ENCODE measurements around the gene LGI1.

Gene LGI1

GRCh38 chr10:93757801-93758507 is at the start of gene LGI1:
Gene LGI1, plus strand, starts transcription at chr10:93757936. Its CDS starts 209 bp downstream, at chr10:93758145.
- no peak within 1 kb of the TSS for H3K4me3 ChIP-seq (ENCODE audit: low read depth, low read length)
- no peak for DNase-seq (ENCODE audit: low read depth)

DNA sequence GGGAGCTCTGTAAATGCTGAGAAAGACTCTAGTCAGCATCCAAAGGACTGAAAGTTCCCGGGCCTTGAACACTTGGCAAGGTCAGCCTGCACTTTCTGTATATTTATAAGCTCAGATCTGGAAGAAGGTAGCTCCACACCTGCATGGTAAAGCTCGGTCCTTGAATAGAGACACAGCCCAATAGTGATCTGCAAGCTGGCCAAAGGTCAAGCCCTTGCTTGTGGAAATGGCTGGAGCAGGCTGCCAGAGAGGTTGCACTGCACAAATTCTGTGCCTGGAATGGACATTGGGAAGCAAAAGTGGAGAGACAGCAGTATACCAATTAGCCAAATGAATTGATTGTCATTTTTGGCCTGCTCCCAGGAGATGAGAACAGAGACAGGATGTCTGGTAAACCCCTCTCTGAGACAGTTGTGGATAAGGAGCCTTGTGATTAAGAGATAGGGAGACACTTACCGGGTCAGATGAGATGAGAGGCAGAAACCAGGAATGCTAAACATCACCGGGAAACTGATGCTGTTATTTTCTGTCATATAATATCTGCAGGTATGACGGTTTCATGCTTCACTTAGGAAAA is 47.3 kb upstream of the LGI1 start:
- no peak for DNase-seq (ENCODE audit: low read depth)
- H3K4me3 ChIP-seq (ENCODE audit: low read depth, low read length) = no peak overlapping the region

DNA sequence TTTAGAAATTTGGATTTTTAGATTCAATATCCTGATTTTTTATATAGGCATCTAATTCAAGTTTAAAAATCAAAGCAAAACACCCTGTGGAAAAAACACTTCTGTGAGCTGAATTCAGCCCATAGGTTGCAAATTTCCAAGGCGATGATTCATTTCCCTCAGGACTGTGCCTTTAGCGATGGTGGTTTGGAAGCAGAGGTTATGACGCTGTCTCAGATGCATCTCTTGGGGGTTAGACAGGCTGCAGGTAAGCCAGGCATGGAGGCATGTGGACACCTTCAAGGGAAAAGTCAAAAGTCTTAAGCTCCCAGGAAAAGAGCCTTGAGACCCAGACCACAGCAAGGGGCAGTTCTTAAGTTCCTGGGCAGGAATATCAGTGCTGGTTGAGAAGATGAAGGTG is 45.8 kb upstream of the LGI1 start:
- no peak overlapping the region for H3K4me3 ChIP-seq (ENCODE audit: low read depth, low read length)
- DNase-seq (ENCODE audit: low read depth) = peak; percentile 18

- H3K4me3 ChIP-seq (ENCODE audit: low read depth, low read length) = no peak overlapping the region
- DNase-seq (ENCODE audit: low read depth) = no peak
Observed at GRCh38 chr10:93712593-93712992, 45.1 kb upstream of the LGI1 start.

DNA sequence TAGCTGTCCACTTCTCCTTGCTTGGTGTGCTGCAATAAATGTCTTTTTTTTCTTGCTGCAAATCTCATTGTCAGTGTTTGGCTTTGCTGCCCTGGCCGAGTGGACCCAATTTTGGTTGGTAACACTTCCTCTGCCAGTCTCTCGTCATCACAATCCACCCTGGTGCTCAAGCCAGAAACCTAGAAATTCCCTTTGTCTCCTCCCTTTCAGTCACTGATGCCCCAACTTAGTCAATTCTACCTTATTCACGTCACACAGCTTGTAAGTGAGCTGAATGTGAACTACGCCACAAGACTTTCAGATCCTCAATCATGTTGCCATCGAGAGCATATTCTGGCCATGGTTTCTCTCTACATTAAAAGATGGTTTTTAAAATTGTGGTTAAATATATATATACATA is 42.4 kb upstream of the LGI1 start:
- H3K4me3 ChIP-seq (ENCODE audit: low read depth, low read length) = no peak overlapping the region

GRCh38 chr10:93716766-93717165 is 41.0 kb upstream of the LGI1 start:
- DNase-seq (ENCODE audit: low read depth) = no peak
- no peak overlapping the region for H3K4me3 ChIP-seq (ENCODE audit: low read depth, low read length)

More for the DNA sequence above, 42.4 kb upstream of the LGI1 start:
- no peak for DNase-seq (ENCODE audit: low read depth)

DNA sequence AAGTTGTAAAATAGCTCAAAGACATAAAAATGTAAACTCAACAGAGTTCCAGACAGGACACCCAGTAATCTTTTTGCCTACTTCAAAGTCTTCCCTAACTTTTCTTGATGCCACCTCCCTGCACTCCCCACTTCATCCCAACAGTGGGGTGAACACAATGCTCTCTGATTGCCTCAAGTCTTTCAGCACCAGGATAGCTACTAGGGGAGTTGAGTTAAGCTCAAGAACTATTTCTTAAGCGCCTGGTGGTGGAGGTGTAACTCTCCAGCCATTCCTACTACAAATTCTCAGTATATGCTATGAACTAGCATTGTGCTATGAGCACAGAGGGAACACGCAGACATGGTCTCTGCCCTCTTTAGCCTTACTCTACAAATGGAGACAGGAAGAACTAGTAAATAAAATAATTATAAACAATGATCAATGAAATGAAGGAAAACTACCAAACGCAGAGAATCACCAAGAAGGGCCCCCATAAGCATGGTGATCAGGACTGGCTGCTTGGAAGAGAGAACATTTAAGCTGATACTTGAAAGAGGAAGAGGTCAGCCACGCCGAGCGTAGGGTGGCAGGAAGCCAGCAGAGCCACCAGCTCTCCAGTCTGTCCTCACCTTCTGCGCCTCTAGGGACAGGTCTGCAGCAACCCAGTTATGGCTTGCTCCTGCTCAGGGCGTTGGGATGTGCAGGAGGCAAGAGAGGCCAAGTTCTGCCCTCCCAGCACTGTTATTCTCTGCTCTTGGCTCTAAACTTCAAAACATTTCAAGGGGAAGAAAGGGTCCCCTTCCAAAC is 38.6 kb upstream of the LGI1 start:
- H3K4me3 ChIP-seq (ENCODE audit: low read depth, low read length) = no peak overlapping the region
- no peak for DNase-seq (ENCODE audit: low read depth)

- DNase-seq (ENCODE audit: low read depth) = no peak
- no peak overlapping the region for H3K4me3 ChIP-seq (ENCODE audit: low read depth, low read length)
Observed at GRCh38 chr10:93719901-93720300, 37.8 kb upstream of the LGI1 start.

DNA sequence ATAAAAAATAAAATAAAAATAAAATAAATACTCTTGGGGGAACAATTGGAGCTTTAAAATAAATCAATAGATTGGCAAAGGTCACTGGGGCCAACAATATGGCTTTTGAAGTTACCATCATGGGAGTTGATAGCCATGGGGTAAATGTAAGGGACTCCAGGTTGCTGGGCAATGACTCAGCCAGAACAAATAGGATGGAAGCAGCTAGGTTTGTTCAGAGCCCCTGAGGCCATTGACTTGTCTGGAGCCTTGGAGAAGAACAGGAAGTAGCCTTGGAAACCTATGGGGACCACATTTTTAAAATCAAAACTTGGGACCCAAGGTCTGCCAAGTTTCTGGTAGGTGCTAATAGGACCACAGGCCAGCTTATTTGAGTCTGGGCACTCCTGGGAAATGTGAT is 35.2 kb upstream of the LGI1 start:
- no peak overlapping the region for H3K4me3 ChIP-seq (ENCODE audit: low read depth, low read length)
- no peak for DNase-seq (ENCODE audit: low read depth)

GRCh38 chr10:93723153-93723552 is 34.6 kb upstream of the LGI1 start:
- no peak for DNase-seq (ENCODE audit: low read depth)
- no peak overlapping the region for H3K4me3 ChIP-seq (ENCODE audit: low read depth, low read length)

GRCh38 chr10:93726024-93726423 is 31.7 kb upstream of the LGI1 start:
- DNase-seq (ENCODE audit: low read depth) = no peak
- no peak overlapping the region for H3K4me3 ChIP-seq (ENCODE audit: low read depth, low read length)

DNA sequence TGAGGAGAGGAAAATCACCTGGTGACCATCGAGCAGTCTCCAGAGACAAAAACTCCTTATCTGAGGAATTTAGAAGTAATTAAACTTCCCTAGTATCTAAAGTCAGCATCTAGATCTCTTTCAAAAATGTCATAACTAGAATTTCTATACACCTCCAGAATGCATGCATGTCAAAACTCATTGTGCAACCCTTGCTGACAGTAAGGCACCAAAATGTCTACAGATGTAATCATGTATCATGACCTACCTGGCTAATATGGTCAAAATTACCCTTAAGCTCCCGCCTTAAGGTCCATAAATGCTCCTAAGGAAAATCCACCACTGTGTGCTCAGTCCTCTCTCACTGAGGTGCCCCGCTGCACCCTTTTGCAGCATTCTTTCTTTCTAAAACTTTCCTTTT is 16.4 kb upstream of the LGI1 start:
- DNase-seq (ENCODE audit: low read depth) = no peak
- H3K4me3 ChIP-seq (ENCODE audit: low read depth, low read length) = no peak overlapping the region

- no peak overlapping the region for H3K4me3 ChIP-seq (ENCODE audit: low read depth, low read length)
- DNase-seq (ENCODE audit: low read depth) = no peak
Observed at GRCh38 chr10:93742633-93743349, 14.9 kb upstream of the LGI1 start.

- no peak for DNase-seq (ENCODE audit: low read depth)
Observed at GRCh38 chr10:93745408-93746065, 12.2 kb upstream of the LGI1 start.

GRCh38 chr10:93746844-93747284 is 10.9 kb upstream of the LGI1 start:
- peak; percentile 84 for DNase-seq (ENCODE audit: low read depth)

More at GRCh38 chr10:93745408-93746065, 12.2 kb upstream of the LGI1 start:
- H3K4me3 ChIP-seq (ENCODE audit: low read depth, low read length) = no peak overlapping the region

GRCh38 chr10:93749218-93749799 is 8.4 kb upstream of the LGI1 start:
- DNase-seq (ENCODE audit: low read depth) = peak; percentile 10
- no peak overlapping the region for H3K4me3 ChIP-seq (ENCODE audit: low read depth, low read length)

More at GRCh38 chr10:93746844-93747284, 10.9 kb upstream of the LGI1 start:
- H3K4me3 ChIP-seq (ENCODE audit: low read depth, low read length) = no peak overlapping the region

DNA sequence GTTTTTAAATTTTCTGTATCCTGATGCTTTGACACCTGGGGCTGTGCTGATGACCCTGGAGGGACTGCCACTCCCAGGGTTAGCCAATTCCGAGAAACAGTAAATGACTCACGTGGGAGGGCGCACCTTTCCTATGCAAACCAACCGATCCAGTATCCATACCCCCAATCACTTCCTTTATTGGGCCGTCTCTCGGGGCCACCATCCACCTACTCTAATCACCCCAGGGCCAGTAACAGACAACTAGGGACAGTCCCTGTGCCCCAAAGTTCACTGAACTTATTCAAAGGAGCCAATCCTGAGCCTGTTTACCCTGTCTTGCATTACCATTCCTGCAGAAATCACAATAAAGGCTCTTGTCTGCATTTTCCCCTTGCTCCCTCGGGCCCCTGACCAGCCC is 6.6 kb upstream of the LGI1 start:
- no peak overlapping the region for H3K4me3 ChIP-seq (ENCODE audit: low read depth, low read length)
- DNase-seq (ENCODE audit: low read depth) = no peak

GRCh38 chr10:93751832-93752231 is 5.9 kb upstream of the LGI1 start:
- no peak overlapping the region for H3K4me3 ChIP-seq (ENCODE audit: low read depth, low read length)
- DNase-seq (ENCODE audit: low read depth) = no peak

DNA sequence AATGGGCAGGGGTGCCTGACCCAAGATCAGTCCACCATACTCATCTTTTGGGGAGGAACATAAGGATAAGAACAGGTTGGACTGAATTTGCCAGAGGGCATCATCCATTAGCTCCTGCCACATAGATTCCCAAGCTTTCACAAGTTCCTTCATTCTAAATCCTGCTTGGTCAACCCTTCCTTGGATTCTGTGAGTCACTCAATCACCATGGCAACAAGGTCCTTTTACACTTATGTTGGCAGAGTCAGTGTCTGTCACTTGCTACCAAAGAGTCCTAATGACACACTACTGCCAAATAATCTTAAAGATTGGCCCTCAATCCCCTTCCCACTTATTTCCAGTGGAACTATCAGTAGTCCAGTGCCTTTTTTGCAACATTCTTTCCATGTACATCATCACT is 5.0 kb upstream of the LGI1 start:
- no peak overlapping the region for H3K4me3 ChIP-seq (ENCODE audit: low read depth, low read length)
- DNase-seq (ENCODE audit: low read depth) = no peak
